Measurements from ENCODE around the gene CAPSL.

CAPSL gene

GRCh38 chr5:35876454-35876853 is 62.0 kb downstream of the CAPSL start:
- Histone ChIP-seq H3K9me3 (ENCODE audit: low read length) (no peaks in the 10 kb centered on the region), H2AFZ (ENCODE audit: low read length) (no peak overlapping the region), H3K4me1 (ENCODE audit: insufficient read depth, low read length, severe bottlenecking) (peaks cover 65% of the 10 kb centered on the region), H3K36me3 (ENCODE audit: insufficient read depth, low read length) (peaks cover 81% of the 10 kb centered on the region), H3K27ac (ENCODE audit: low read depth, low read length, poor library complexity, severe bottlenecking) (peak overlapping the region; percentile 98), H4K20me1 (ENCODE audit: insufficient read depth, low read length) (no peaks in the 10 kb centered on the region), H3K79me2 (ENCODE audit: insufficient read depth, low read length) (no peaks in the 10 kb centered on the region), H3F3A (ENCODE audit: insufficient read depth, low read length) (no peaks in the 10 kb centered on the region), H3K4me3 (ENCODE audit: low read depth, low read length, poor library complexity, severe bottlenecking) (no peak overlapping the region), H3K27me3 (ENCODE audit: insufficient read depth, low read length) (no peaks in the 10 kb centered on the region), H3K4me2 (ENCODE audit: low read length) (no peak overlapping the region), H3K9me2 (ENCODE audit: low read depth, low read length) (no peaks in the 10 kb centered on the region), H3K9ac (ENCODE audit: low read length) (no peak overlapping the region)
- no peak for TF ChIP-seq CTCF (IDR thresholded peaks at IDR 0.05; ENCODE audit: low read length)
- TF ChIP-seq EZH2 (IDR thresholded peaks at IDR 0.05; ENCODE audit: borderline replicate concordance, low read length) = no peak

DNA sequence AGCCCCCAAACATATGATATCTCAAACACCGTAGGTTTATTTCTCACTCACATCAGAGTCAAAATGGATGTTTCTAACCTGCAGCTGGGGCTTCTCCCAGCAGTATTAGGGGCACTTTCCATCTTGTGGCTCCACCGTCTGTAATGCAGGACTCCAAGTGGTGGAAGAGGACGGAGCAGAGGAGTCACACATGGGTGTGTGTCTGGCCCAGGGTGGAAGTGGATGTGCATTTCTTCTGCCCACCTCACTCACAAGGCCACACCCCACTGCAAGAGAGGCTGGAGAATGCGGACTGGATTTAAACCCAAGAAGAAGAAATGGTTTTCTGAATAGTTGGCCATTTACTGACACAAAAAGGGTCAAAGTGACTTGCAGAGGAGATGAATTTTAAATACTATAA is 67.8 kb downstream of the CAPSL start:
- no peak overlapping the region for H3K4me3 ChIP-seq (ENCODE audit: low read depth, low read length, poor library complexity, severe bottlenecking)
- H3K36me3 ChIP-seq (ENCODE audit: insufficient read depth, low read length) = peaks cover 97% of the 10 kb centered on the region
- H3K4me1 ChIP-seq (ENCODE audit: insufficient read depth, low read length, severe bottlenecking) = peaks cover 36% of the 10 kb centered on the region

GRCh38 chr5:35869685-35870277 is 68.6 kb downstream of the CAPSL start:
- no peaks in the 10 kb centered on the region for H3F3A ChIP-seq (ENCODE audit: insufficient read depth, low read length)

More for the DNA sequence above, 67.8 kb downstream of the CAPSL start:
- H3K9me3 ChIP-seq (ENCODE audit: low read length) = no peaks in the 10 kb centered on the region
- TF ChIP-seq CTCF (IDR thresholded peaks at IDR 0.05; ENCODE audit: low read length) = no peak
- TF ChIP-seq EZH2 (IDR thresholded peaks at IDR 0.05; ENCODE audit: borderline replicate concordance, low read length) = no peak
- no peak overlapping the region for H2AFZ ChIP-seq (ENCODE audit: low read length)
- H4K20me1 ChIP-seq (ENCODE audit: insufficient read depth, low read length) = no peaks in the 10 kb centered on the region
- H3K9me2 ChIP-seq (ENCODE audit: low read depth, low read length) = no peaks in the 10 kb centered on the region
- no peaks in the 10 kb centered on the region for H3K27me3 ChIP-seq (ENCODE audit: insufficient read depth, low read length)
- no peaks in the 10 kb centered on the region for H3F3A ChIP-seq (ENCODE audit: insufficient read depth, low read length)
- peak overlapping the region; percentile 59 for H3K27ac ChIP-seq (ENCODE audit: low read depth, low read length, poor library complexity, severe bottlenecking)
- no peak overlapping the region for H3K9ac ChIP-seq (ENCODE audit: low read length)
- H3K4me2 ChIP-seq (ENCODE audit: low read length) = no peak overlapping the region
- peaks cover 6% of the 10 kb centered on the region; the same call in 1 of the 2 replicates for H3K79me2 ChIP-seq (ENCODE audit: insufficient read depth, low read length)

More at GRCh38 chr5:35869685-35870277, 68.6 kb downstream of the CAPSL start:
- no peaks in the 10 kb centered on the region for H3K9me3 ChIP-seq (ENCODE audit: low read length)
- no peaks in the 10 kb centered on the region for H3K27me3 ChIP-seq (ENCODE audit: insufficient read depth, low read length)
- H3K4me1 ChIP-seq (ENCODE audit: insufficient read depth, low read length, severe bottlenecking) = peaks cover 34% of the 10 kb centered on the region
- TF ChIP-seq EZH2 (IDR thresholded peaks at IDR 0.05; ENCODE audit: borderline replicate concordance, low read length) (no peak), CTCF (IDR thresholded peaks at IDR 0.05; ENCODE audit: low read length) (no peak)
- no peaks in the 10 kb centered on the region for H4K20me1 ChIP-seq (ENCODE audit: insufficient read depth, low read length)
- peak overlapping the region; percentile 59 for H3K27ac ChIP-seq (ENCODE audit: low read depth, low read length, poor library complexity, severe bottlenecking)
- no peak overlapping the region for H3K4me3 ChIP-seq (ENCODE audit: low read depth, low read length, poor library complexity, severe bottlenecking)
- peaks cover 97% of the 10 kb centered on the region for H3K36me3 ChIP-seq (ENCODE audit: insufficient read depth, low read length)
- H3K9me2 ChIP-seq (ENCODE audit: low read depth, low read length) = no peaks in the 10 kb centered on the region
- no peak overlapping the region for H2AFZ ChIP-seq (ENCODE audit: low read length)
- peaks cover 6% of the 10 kb centered on the region; the same call in 1 of the 2 replicates for H3K79me2 ChIP-seq (ENCODE audit: insufficient read depth, low read length)
- H3K9ac ChIP-seq (ENCODE audit: low read length) = no peak overlapping the region; the same call in 1 of the 2 replicates
- H3K4me2 ChIP-seq (ENCODE audit: low read length) = peak overlapping the region; percentile 12; the same call in 1 of the 2 replicates
